Measurements from ENCODE around the gene BAHCC1. TPM values are rescaled to one million over a fixed set of nuclear protein-coding genes. Genes with fewer than 3 reads are reported as not detected.
A peak's percentile ranks its signal among the peaks of the same experiment; 100 is the strongest.

Gene BAHCC1
- total RNA-seq, 1 experiment from 2014 or later, result 29.8 TPM

DNA sequence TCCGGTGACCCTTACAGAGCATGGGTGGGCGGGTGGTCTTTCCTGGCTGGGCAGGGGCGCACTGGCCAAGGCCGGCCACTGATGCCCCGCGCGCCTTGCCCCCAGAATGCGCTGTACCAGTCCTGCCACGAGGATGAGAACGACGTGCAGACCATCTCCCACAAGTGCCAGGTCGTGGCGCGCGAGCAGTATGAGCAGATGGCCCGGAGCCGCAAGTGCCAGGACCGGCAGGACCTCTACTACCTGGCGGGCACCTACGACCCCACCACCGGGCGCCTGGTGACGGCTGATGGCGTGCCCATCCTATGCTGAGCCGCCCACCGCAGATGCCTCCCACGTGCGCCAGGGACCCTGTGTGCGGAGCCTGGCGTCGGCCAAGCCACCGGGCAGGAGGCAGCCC lies 68.2 kb downstream of the BAHCC1 start (continued):
- TF ChIP-seq, protein P1, sequence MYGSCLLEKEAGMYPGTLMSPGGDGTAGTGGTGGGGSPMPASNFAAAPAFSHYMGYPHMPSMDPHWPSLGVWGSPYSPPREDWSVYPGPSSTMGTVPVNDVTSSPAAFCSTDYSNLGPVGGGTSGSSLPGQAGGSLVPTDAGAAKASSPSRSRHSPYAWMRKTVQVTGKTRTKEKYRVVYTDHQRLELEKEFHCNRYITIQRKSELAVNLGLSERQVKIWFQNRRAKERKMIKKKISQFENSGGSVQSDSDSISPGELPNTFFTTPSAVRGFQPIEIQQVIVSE (CRISPR knock-in tag; IDR thresholded peaks at IDR 0.05; ENCODE audit: borderline replicate concordance), result no peak
- no peak for TF ChIP-seq PRRX2 (CRISPR knock-in tag; IDR thresholded peaks at IDR 0.05)

DNA sequence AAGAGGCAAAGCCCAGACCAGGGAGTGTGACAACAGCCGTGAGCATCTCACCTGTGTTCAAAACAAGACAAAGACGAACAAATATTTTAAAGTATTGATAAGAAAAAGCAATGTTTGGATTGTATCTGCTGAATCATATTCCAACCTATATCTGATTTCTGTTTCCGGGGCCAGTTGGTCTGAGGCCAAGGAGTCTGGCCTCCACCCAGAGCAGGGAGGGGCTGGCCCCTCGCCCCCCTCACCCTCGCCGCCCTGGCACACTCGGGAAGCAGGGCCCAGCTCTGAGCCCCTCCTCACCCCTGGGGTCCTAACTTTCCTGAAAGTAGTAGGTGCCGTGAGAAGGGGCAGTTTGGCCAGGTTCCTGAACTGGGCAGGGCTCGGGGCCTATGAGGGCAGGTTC lies 69.3 kb downstream of the BAHCC1 start:
- ChIA-PET POLR2A (no interaction called here), CTCF (no interaction called here)
- DNase-seq (ENCODE audit: low spot score), result no peak
- Mint-ChIP-seq H3K27ac (no peak overlapping the region), H3K9me3 (no peaks in the 10 kb centered on the region), H3K36me3 (no peaks in the 10 kb centered on the region), H3K4me3 (no peak overlapping the region), H3K4me1 (no peaks in the 10 kb centered on the region), H3K27me3 (ENCODE audit: low read depth) (no peaks in the 10 kb centered on the region)
- TF ChIP-seq NFATC4 (CRISPR knock-in tag; IDR thresholded peaks at IDR 0.05), result no peak
- no peak for TF ChIP-seq EMX1 (CRISPR knock-in tag; IDR thresholded peaks at IDR 0.05)
- no peak for ATAC-seq

DNA sequence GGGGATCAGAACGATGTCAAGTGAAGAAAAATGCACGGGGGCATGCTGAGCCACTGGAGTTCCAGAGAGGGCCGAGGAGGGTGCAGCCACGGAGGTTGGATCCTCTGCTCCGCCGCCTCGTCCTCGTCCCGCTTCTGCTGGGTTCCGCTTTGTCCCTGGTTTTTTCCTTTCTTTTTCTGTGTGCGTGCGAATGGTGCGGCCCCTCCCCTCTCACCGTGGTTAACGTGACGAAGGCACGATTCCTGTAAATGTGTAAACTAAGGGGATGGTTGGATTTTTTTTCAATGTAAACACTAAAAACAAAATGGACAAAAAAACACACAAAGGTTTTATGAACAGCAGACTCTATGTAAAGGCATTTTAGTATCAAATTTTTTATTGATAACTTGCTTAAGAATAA lies 70.7 kb downstream of the BAHCC1 start:
- Mint-ChIP-seq H3K4me3 (no peak overlapping the region), H3K27ac (no peak overlapping the region), H3K36me3 (no peaks in the 10 kb centered on the region), H3K4me1 (no peaks in the 10 kb centered on the region), H3K9me3 (no peaks in the 10 kb centered on the region), H3K27me3 (ENCODE audit: low read depth) (no peaks in the 10 kb centered on the region)
- DNase-seq (ENCODE audit: low spot score) (no peak), ATAC-seq (no peak)
- POLR2A ChIA-PET, result no interaction called here
- CTCF ChIA-PET, result no interaction called here
- TF ChIP-seq, protein P2, sequence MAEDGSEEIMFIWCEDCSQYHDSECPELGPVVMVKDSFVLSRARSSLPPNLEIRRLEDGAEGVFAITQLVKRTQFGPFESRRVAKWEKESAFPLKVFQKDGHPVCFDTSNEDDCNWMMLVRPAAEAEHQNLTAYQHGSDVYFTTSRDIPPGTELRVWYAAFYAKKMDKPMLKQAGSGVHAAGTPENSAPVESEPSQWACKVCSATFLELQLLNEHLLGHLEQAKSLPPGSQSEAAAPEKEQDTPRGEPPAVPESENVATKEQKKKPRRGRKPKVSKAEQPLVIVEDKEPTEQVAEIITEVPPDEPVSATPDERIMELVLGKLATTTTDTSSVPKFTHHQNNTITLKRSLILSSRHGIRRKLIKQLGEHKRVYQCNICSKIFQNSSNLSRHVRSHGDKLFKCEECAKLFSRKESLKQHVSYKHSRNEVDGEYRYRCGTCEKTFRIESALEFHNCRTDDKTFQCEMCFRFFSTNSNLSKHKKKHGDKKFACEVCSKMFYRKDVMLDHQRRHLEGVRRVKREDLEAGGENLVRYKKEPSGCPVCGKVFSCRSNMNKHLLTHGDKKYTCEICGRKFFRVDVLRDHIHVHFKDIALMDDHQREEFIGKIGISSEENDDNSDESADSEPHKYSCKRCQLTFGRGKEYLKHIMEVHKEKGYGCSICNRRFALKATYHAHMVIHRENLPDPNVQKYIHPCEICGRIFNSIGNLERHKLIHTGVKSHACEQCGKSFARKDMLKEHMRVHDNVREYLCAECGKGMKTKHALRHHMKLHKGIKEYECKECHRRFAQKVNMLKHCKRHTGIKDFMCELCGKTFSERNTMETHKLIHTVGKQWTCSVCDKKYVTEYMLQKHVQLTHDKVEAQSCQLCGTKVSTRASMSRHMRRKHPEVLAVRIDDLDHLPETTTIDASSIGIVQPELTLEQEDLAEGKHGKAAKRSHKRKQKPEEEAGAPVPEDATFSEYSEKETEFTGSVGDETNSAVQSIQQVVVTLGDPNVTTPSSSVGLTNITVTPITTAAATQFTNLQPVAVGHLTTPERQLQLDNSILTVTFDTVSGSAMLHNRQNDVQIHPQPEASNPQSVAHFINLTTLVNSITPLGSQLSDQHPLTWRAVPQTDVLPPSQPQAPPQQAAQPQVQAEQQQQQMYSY (CRISPR knock-in tag; IDR thresholded peaks at IDR 0.05), result no peak
- TF ChIP-seq NFE2L1 (CRISPR knock-in tag; IDR thresholded peaks at IDR 0.05) (no peak), ZNF317 (CRISPR knock-in tag; IDR thresholded peaks at IDR 0.05; ENCODE audit: borderline replicate concordance, low read depth) (no peak), ZNF121 (CRISPR knock-in tag; IDR thresholded peaks at IDR 0.05) (no peak), JAZF1 (CRISPR knock-in tag; IDR thresholded peaks at IDR 0.05) (no peak), STAT6 (CRISPR knock-in tag; conservative IDR thresholded peaks at IDR 0.05; ENCODE audit: low read depth) (no peak), SMAD3 (CRISPR knock-in tag; IDR thresholded peaks at IDR 0.05; ENCODE audit: borderline replicate concordance) (no peak), PRRX2 (CRISPR knock-in tag; IDR thresholded peaks at IDR 0.05) (no peak), MYBL2 (CRISPR knock-in tag; IDR thresholded peaks at IDR 0.05) (no peak)

GRCh38 chr17:81466564-81467472 lies 71.6 kb downstream of the BAHCC1 start:
- DNase-seq (ENCODE audit: low spot score) (no peak), ATAC-seq (no peak)
- Mint-ChIP-seq H3K4me1 (no peaks in the 10 kb centered on the region), H3K27me3 (ENCODE audit: low read depth) (no peaks in the 10 kb centered on the region), H3K36me3 (no peaks in the 10 kb centered on the region), H3K27ac (peak overlapping the region; percentile 65; the same call in 1 of the 2 replicates), H3K9me3 (no peaks in the 10 kb centered on the region), H3K4me3 (no peak overlapping the region)
- ChIA-PET POLR2A (no interaction called here), CTCF (no interaction called here)
- TF ChIP-seq, protein P2 (CRISPR knock-in tag; IDR thresholded peaks at IDR 0.05), result peak; percentile 29; the same call in 1 of the 2 replicates
- TF ChIP-seq ZNF396 (CRISPR knock-in tag; IDR thresholded peaks at IDR 0.05; ENCODE audit: borderline replicate concordance) (no peak), RELA (CRISPR knock-in tag; IDR thresholded peaks at IDR 0.05; ENCODE audit: borderline replicate concordance) (no peak)
